H9 (cell line): Measurements from ENCODE around the gene PERM1. TPM values are rescaled to one million over a fixed set of nuclear protein-coding genes. Genes with fewer than 3 reads are reported as not detected.

Experiments used
- DNase-seq: peaks from one replicate; pipeline ENCODE4 v3.0.0-alpha.2; 2017
- H2AFZ ChIP-seq: one replicate; pipeline ENCODE4 v1.6.1; 2013; ENCODE audit warnings: mild to moderate bottlenecking, low read length, control low read depth, moderate library complexity
- H2AK5ac ChIP-seq: 2 replicates; pipeline ENCODE4 v1.6.1; 2013; ENCODE audit warnings: low read length, control low read depth, mixed read lengths; ENCODE audit not compliant: insufficient read length
- H2BK120ac ChIP-seq: one replicate; pipeline ENCODE4 v1.6.1; 2013; ENCODE audit warnings: low read depth, mild to moderate bottlenecking, low read length, control low read depth, inconsistent platforms; ENCODE audit not compliant: poor library complexity, severe bottlenecking
- H2BK12ac ChIP-seq: 2 replicates; pipeline ENCODE4 v1.6.1; 2013; ENCODE audit warnings: low read length, control low read depth, mixed read lengths, low read depth; ENCODE audit not compliant: insufficient read length
- H2BK15ac ChIP-seq: 2 replicates; pipeline ENCODE4 v1.6.1; 2013; ENCODE audit warnings: low read depth, low read length, control low read depth
- H2BK20ac ChIP-seq: one replicate; pipeline ENCODE4 v1.6.1; 2013; ENCODE audit warnings: low read depth, mild to moderate bottlenecking, low read length, control low read depth, inconsistent platforms; ENCODE audit not compliant: poor library complexity, severe bottlenecking
- H2BK5ac ChIP-seq: 2 replicates; pipeline ENCODE4 v1.6.1; 2013; ENCODE audit warnings: low read length, control low read depth, mixed read lengths; ENCODE audit not compliant: insufficient read length
- H3K14ac ChIP-seq: 2 replicates; pipeline ENCODE4 v1.6.1; 2013; ENCODE audit warnings: low read length, control low read depth; ENCODE audit not compliant: insufficient read depth
- H3K18ac ChIP-seq: 2 replicates; pipeline ENCODE4 v1.6.1; 2013; ENCODE audit warnings: low read depth, mild to moderate bottlenecking, mixed read lengths, low read length, control low read depth; ENCODE audit not compliant: insufficient read length
- H3K23ac ChIP-seq: 2 replicates; pipeline ENCODE4 v1.6.1; 2013; ENCODE audit warnings: low read length, control low read depth, mixed read lengths, low read depth; ENCODE audit not compliant: insufficient read length
- H3K23me2 ChIP-seq: 2 replicates; pipeline ENCODE4 v1.6.1; 2013; ENCODE audit warnings: low read depth, mild to moderate bottlenecking, mixed read lengths, low read length, control low read depth; ENCODE audit not compliant: insufficient read length, poor library complexity, severe bottlenecking
- H3K27ac ChIP-seq: 2 replicates; pipeline ENCODE4 v1.5.1; 2013; ENCODE audit warnings: low read length, control low read depth, mixed read lengths, low read depth; ENCODE audit not compliant: insufficient read length
- H3K27me3 ChIP-seq: 2 replicates; pipeline ENCODE4 v1.6.1; 2013; ENCODE audit warnings: low read length, control low read depth, inconsistent platforms; ENCODE audit not compliant: insufficient read depth
- H3K4ac ChIP-seq: 2 replicates; pipeline ENCODE4 v1.6.1; 2013; ENCODE audit warnings: low read depth, mild to moderate bottlenecking, control low read depth, inconsistent platforms, low read length, moderate library complexity
- H3K4me1 ChIP-seq: 2 replicates; pipeline ENCODE4 v1.6.1; 2013; ENCODE audit warnings: low read length, control low read depth, inconsistent platforms; ENCODE audit not compliant: insufficient read depth
- H3K4me2 ChIP-seq: 2 replicates; pipeline ENCODE4 v1.6.1; 2013; ENCODE audit warnings: low read length, control low read depth, mixed read lengths; ENCODE audit not compliant: insufficient read length, insufficient read depth
- H3K56ac ChIP-seq: 2 replicates; pipeline ENCODE4 v1.6.1; 2013; ENCODE audit warnings: low read depth, mild to moderate bottlenecking, mixed read lengths, low read length, control low read depth; ENCODE audit not compliant: insufficient read length
- H3K79me1 ChIP-seq: 2 replicates; pipeline ENCODE4 v1.6.1; 2013; ENCODE audit warnings: low read depth, mild to moderate bottlenecking, moderate library complexity, low read length, control low read depth, inconsistent platforms; ENCODE audit not compliant: insufficient read depth, poor library complexity, severe bottlenecking
- H3K79me2 ChIP-seq: 2 replicates; pipeline ENCODE4 v1.6.1; 2013; ENCODE audit warnings: low read length, control low read depth, inconsistent platforms; ENCODE audit not compliant: insufficient read depth
- H3K9ac ChIP-seq: 2 replicates; pipeline ENCODE4 v1.6.1; 2013; ENCODE audit warnings: low read length, control low read depth, mixed read lengths; ENCODE audit not compliant: insufficient read length; ENCODE audit errors: extremely low read depth
- H3K9me3 ChIP-seq: one replicate; pipeline ENCODE4 v1.6.1; 2013; ENCODE audit warnings: low read depth, low read length, inconsistent platforms; ENCODE audit not compliant: control insufficient read depth
- H3T11ph ChIP-seq: one replicate; pipeline ENCODE4 v1.6.1; 2013; ENCODE audit warnings: mild to moderate bottlenecking, low read length, control low read depth, inconsistent platforms
- H4K20me1 ChIP-seq: one replicate; pipeline ENCODE4 v1.6.1; 2013; ENCODE audit not compliant: control insufficient read depth, insufficient read length, insufficient read depth
- H4K5ac ChIP-seq: 2 replicates; pipeline ENCODE4 v1.6.1; 2013; ENCODE audit warnings: low read depth, mild to moderate bottlenecking, mixed read lengths, low read length, control low read depth; ENCODE audit not compliant: insufficient read length
- H4K8ac ChIP-seq: replicated peaks from 2 replicates; pipeline ENCODE4 v1.6.1; 2013; ENCODE audit warnings: low read length, control low read depth, mixed read lengths, low read depth; ENCODE audit not compliant: insufficient read length
- H4K91ac ChIP-seq: 2 replicates; pipeline ENCODE4 v1.6.1; 2013; ENCODE audit warnings: low read depth, mild to moderate bottlenecking, moderate library complexity, mixed read lengths, low read length, control low read depth; ENCODE audit not compliant: insufficient read length
- H3K27ac Mint-ChIP-seq, 3 experiments: 2 replicates in 2 of 3; 3 replicates in 1 of 3; pipeline ENCODE4 v1.8.0; 2020 to 2021; ENCODE audit warnings: mixed read lengths in 3 of 3, mild to moderate bottlenecking in 1 of 3, moderate library complexity in 1 of 3
- H3K27me3 Mint-ChIP-seq: 2 replicates; pipeline ENCODE4 v1.8.0; 2021; ENCODE audit warnings: low read depth, mild to moderate bottlenecking, moderate library complexity, mixed read lengths
- H3K36me3 Mint-ChIP-seq, 3 experiments: 2 replicates in 2 of 3; 3 replicates in 1 of 3; pipeline ENCODE4 v1.8.0; 2020 to 2021; ENCODE audit warnings: low read depth in 3 of 3, mixed read lengths in 3 of 3; ENCODE audit not compliant: insufficient read depth in 1 of 3
- H3K4me1 Mint-ChIP-seq, 2 experiments: 2 replicates each; pipeline ENCODE4 v1.8.0; 2020; ENCODE audit warnings: mixed read lengths in 2 of 2
- H3K4me3 Mint-ChIP-seq, 2 experiments: 2 replicates in 1 of 2; 3 replicates in 1 of 2; pipeline ENCODE4 v1.8.0; 2020 to 2021; ENCODE audit warnings: mild to moderate bottlenecking in 2 of 2, mixed read lengths in 2 of 2, moderate library complexity in 1 of 2
- H3K9me3 Mint-ChIP-seq, 2 experiments: 2 replicates in 1 of 2; 3 replicates in 1 of 2; pipeline ENCODE4 v1.8.0; 2020; ENCODE audit warnings: mild to moderate bottlenecking in 2 of 2, mixed read lengths in 2 of 2, moderate library complexity in 1 of 2
- WGBS: extraction: QIAGEN DNeasy Blood & Tissue Kit; methylation state at CpG from one replicate; pipeline ENCODE4 v1.1.7; 2013; ENCODE audit warnings: missing lambda C conversion rate, low lambda C conversion rate, mixed read lengths; ENCODE audit not compliant: insufficient read length; ENCODE audit errors: extremely low coverage; 5-methylcytosine and 5-hydroxymethylcytosine counted together
- total RNA-seq: library from RNA; stranded (reverse); gene quantifications from 2 replicates; pipeline ENCODE4 v1.2.1, GENCODE V29; 2021
- TF ChIP-seq, protein P1 (sequence below): fragments of 200-600 bp; sonication (generic); conservative IDR thresholded peaks from 3 replicates; pipeline ENCODE4 v1.8.0; 2021; ENCODE audit warnings: antibody characterized with exemption, mild to moderate bottlenecking

Gene PERM1
- total RNA-seq, 1 experiment from 2014 or later: not detected

DNA sequence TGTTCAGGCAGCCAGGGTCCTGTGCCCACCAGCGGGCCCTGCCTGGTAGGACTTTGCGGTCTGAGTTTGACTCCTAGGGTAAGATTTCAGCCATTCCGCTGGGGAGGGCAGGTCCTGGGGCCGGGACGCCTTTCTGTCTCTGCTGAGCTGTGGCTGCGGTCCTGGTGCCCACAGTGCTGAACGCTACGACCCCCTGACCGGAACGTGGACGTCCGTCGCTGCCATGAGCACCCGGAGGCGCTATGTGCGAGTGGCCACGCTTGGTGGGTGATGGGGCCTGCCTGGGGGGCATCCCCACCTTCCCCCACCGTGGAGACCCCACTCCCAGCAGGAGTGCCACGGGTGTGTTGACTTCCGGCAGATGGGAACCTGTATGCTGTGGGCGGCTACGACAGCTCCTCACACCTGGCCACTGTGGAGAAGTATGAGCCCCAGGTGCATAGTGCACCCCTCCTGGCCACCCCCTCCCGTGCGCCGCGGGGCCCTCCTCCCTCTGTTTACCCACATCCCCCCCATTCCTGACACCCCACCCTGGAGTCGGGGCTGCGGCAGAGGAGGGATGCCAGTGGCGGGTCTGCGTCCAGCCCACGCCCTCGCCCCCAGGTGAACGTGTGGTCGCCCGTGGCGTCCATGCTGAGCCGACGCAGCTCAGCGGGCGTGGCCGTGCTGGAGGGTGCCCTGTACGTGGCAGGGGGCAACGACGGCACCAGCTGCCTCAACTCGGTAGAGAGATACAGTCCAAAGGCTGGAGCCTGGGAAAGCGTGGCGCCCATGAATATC lies 18.0 kb downstream of the PERM1 start:
- H2AFZ ChIP-seq: no peak overlapping the region
- H3K9me3 ChIP-seq: no peaks in the 10 kb centered on the region
- no peak overlapping the region for H2BK12ac ChIP-seq
- TF ChIP-seq, protein P1, sequence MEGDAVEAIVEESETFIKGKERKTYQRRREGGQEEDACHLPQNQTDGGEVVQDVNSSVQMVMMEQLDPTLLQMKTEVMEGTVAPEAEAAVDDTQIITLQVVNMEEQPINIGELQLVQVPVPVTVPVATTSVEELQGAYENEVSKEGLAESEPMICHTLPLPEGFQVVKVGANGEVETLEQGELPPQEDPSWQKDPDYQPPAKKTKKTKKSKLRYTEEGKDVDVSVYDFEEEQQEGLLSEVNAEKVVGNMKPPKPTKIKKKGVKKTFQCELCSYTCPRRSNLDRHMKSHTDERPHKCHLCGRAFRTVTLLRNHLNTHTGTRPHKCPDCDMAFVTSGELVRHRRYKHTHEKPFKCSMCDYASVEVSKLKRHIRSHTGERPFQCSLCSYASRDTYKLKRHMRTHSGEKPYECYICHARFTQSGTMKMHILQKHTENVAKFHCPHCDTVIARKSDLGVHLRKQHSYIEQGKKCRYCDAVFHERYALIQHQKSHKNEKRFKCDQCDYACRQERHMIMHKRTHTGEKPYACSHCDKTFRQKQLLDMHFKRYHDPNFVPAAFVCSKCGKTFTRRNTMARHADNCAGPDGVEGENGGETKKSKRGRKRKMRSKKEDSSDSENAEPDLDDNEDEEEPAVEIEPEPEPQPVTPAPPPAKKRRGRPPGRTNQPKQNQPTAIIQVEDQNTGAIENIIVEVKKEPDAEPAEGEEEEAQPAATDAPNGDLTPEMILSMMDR: no peak
- no peak overlapping the region for H3K18ac ChIP-seq
- no CpG with 5 or more reads among the region's 47 CpGs for WGBS
- H3K79me1 ChIP-seq: no peaks in the 10 kb centered on the region
- Mint-ChIP-seq H3K27ac (no peak overlapping the region), H3K36me3 (peaks cover 0 to 26% (median 24%) of the 10 kb centered on the region in 3 experiments; a peak in 6 of 7 replicates), H3K27me3 (peaks cover 40% of the 10 kb centered on the region), H3K4me1 (no peaks in the 10 kb centered on the region), H3K9me3 (no peaks in the 10 kb centered on the region; a peak in 2 of 5 replicates), H3K4me3 (no peak overlapping the region)
- H4K91ac ChIP-seq: no peak overlapping the region
- peaks cover 8% of the 10 kb centered on the region; the same call in 1 of the 2 replicates for H3K27me3 ChIP-seq
- H3K9ac ChIP-seq: no peak overlapping the region
- no peak overlapping the region for H4K5ac ChIP-seq
- H2BK20ac ChIP-seq: no peak overlapping the region
- no peaks in the 10 kb centered on the region for H3K4me1 ChIP-seq
- no peak overlapping the region for H3K4me2 ChIP-seq
- H2BK15ac ChIP-seq: no peak overlapping the region
- H3K23me2 ChIP-seq: peaks cover 12% of the 10 kb centered on the region
- no peak overlapping the region for H2AK5ac ChIP-seq
- H3K14ac ChIP-seq: no peak overlapping the region
- H4K20me1 ChIP-seq: no peaks in the 10 kb centered on the region
- H2BK5ac ChIP-seq: no peak overlapping the region
- H3K79me2 ChIP-seq: no peaks in the 10 kb centered on the region
- DNase-seq: no peak
- H3T11ph ChIP-seq: no peak overlapping the region
- H4K8ac ChIP-seq: no peak overlapping the region
- no peak overlapping the region for H2BK120ac ChIP-seq
- no peak overlapping the region for H3K27ac ChIP-seq
- H3K56ac ChIP-seq: no peak overlapping the region
- no peak overlapping the region for H3K23ac ChIP-seq
- H3K4ac ChIP-seq: no peak overlapping the region
